Measurements from ENCODE around the gene ITGB1BP1. TPM values are rescaled to one million over a fixed set of nuclear protein-coding genes. Genes with fewer than 3 reads are reported as not detected.

ITGB1BP1 gene
- total RNA-seq, 4 donors from 2014 or later, result 159 to 345 (median 224) TPM

GRCh38 chr2:9441556-9441955 is 18.2 kb upstream of the ITGB1BP1 start:
- no peak for TF ChIP-seq CTCF (IDR thresholded peaks at IDR 0.05; ENCODE audit: low read depth)

DNA sequence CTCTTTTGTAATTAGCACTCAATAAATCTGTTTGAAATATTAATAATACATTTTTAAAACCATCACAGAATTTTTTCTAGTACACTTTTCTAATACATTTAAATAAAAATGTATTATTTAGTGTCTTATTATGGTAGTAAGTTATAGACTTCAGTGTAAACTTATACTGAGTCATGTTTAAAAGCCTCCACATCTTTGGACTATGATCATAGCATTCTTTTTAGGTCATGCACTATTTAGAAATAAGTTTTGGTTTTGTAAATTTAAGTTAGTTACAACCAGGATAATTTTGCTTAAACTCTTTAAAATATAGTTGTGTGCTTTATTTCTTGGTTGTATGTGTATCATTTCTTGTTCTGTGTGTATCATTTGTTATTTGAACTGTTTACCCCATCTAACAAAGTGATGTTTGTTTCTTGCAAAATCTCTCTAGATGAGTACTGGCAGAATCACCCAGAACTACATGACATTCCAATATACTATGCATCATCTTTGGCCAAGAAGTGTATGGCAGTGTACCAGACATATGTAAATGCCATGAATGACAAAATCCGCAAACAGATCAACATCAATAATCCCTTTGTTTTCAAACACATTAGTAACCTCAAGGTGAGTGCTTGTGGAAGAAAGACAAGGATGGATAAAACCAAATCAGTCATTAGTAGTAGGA is 16.9 kb upstream of the ITGB1BP1 start:
- no peak for TF ChIP-seq CTCF (IDR thresholded peaks at IDR 0.05; ENCODE audit: low read depth)

GRCh38 chr2:9439536-9439935 is 16.2 kb upstream of the ITGB1BP1 start:
- no peak for TF ChIP-seq CTCF (IDR thresholded peaks at IDR 0.05; ENCODE audit: low read depth)

- TF ChIP-seq CTCF (IDR thresholded peaks at IDR 0.05; ENCODE audit: low read depth), result no peak
Measured at GRCh38 chr2:9434489-9434888, 11.2 kb upstream of the ITGB1BP1 start.

DNA sequence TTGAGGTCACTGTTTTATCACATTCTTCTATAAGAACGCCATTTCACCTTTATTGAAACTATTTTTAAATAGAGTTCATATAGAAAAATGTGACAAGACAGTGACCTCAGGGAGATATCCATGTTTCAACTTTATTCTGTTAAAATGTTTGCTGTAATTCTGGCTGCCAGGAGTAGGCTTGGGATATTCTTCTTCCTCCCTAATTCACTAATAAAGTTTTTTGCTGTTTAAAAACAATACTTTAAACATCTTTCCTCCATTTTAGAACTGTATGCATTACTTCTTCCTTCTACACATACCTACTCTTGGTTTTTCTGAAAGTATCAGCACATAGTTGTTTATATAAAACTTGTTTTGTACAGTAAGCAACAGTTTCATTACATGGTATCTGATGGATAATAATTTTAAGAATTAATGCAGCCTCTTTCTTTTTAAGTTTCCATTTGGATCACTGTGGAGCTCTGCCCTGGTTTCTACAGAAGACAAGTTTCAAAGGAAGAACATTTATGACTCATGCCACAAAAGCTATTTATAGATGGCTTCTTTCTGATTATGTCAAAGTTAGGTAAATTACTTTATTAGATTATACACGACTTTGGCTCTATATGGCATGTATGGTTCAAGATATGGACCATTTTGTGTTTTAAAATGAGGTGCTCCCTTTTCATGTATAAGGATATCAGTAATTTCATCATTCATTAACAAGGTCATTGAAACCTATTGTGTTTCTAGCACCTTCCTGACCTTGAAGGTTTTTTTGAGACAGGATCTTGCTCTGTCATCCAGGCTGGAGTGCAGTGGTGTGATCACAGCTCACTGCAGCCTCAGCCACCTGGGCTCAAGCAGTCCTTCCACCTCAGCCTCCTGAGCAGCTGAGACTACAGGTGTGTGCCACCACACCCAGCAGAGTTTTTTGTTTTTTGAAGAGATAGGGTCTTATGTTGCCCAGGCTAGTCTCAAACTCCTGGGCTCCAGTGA is 7.3 kb upstream of the ITGB1BP1 start:
- TF ChIP-seq CTCF (IDR thresholded peaks at IDR 0.05; ENCODE audit: low read depth), result no peak

- no peak for TF ChIP-seq CTCF (IDR thresholded peaks at IDR 0.05; ENCODE audit: low read depth)
Measured at GRCh38 chr2:9428965-9429577, 5.7 kb upstream of the ITGB1BP1 start.
